ENCODE measurements around the gene SRR.

Gene SRR

DNA sequence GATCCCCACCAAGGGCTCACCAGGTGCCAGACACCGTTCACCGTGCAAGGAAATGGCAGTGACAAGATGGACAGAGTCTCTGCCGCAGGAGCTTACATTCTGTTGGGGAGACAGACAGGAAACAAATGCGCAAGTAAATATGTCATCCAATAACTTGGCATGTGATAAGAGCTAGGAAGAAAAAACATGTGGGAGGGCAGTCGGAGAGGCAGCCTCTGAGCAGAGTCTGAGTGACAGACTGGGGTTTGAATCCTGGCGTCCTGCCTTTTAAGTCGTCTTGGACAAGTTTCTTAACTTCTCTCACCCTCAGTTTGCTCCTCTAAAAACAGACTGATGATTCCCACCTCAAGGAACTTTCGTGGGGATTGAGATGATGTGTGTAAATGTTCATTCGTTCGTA, 40.8 kb downstream of the SRR start:
- TF ChIP-seq, protein P1, sequence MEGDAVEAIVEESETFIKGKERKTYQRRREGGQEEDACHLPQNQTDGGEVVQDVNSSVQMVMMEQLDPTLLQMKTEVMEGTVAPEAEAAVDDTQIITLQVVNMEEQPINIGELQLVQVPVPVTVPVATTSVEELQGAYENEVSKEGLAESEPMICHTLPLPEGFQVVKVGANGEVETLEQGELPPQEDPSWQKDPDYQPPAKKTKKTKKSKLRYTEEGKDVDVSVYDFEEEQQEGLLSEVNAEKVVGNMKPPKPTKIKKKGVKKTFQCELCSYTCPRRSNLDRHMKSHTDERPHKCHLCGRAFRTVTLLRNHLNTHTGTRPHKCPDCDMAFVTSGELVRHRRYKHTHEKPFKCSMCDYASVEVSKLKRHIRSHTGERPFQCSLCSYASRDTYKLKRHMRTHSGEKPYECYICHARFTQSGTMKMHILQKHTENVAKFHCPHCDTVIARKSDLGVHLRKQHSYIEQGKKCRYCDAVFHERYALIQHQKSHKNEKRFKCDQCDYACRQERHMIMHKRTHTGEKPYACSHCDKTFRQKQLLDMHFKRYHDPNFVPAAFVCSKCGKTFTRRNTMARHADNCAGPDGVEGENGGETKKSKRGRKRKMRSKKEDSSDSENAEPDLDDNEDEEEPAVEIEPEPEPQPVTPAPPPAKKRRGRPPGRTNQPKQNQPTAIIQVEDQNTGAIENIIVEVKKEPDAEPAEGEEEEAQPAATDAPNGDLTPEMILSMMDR (IDR thresholded peaks at IDR 0.05; ENCODE audit: insufficient read depth, low read depth, low read length, missing control alignments) = no peak
- no peak overlapping the region for H3K4me3 ChIP-seq (ENCODE audit: low read depth, low read length)
- no peak for DNase-seq (ENCODE audit: low read depth)

- no peak for DNase-seq (ENCODE audit: low read depth)
- H3K4me3 ChIP-seq (ENCODE audit: low read depth, low read length) = no peak overlapping the region
- TF ChIP-seq, protein P1 (IDR thresholded peaks at IDR 0.05; ENCODE audit: insufficient read depth, low read depth, low read length, missing control alignments) = no peak
These were observed 42.7 kb downstream of the SRR start for GRCh38 chr17:2346475-2346874.

- H3K4me3 ChIP-seq (ENCODE audit: low read depth, low read length) = no peak overlapping the region
- no peak for DNase-seq (ENCODE audit: low read depth)
- TF ChIP-seq, protein P1 (IDR thresholded peaks at IDR 0.05; ENCODE audit: insufficient read depth, low read depth, low read length, missing control alignments) = no peak
These were observed 44.3 kb downstream of the SRR start for GRCh38 chr17:2347805-2348685.

GRCh38 chr17:2351269-2351668, 47.5 kb downstream of the SRR start:
- TF ChIP-seq, protein P1 (IDR thresholded peaks at IDR 0.05; ENCODE audit: insufficient read depth, low read depth, low read length, missing control alignments) = no peak
- H3K4me3 ChIP-seq (ENCODE audit: low read depth, low read length) = no peak overlapping the region
- no peak for DNase-seq (ENCODE audit: low read depth)

- no peak for DNase-seq (ENCODE audit: low read depth)
- TF ChIP-seq, protein P1 (IDR thresholded peaks at IDR 0.05; ENCODE audit: insufficient read depth, low read depth, low read length, missing control alignments) = no peak
- H3K4me3 ChIP-seq (ENCODE audit: low read depth, low read length) = no peak overlapping the region
These were observed 50.6 kb downstream of the SRR start for GRCh38 chr17:2354311-2354710.

DNA sequence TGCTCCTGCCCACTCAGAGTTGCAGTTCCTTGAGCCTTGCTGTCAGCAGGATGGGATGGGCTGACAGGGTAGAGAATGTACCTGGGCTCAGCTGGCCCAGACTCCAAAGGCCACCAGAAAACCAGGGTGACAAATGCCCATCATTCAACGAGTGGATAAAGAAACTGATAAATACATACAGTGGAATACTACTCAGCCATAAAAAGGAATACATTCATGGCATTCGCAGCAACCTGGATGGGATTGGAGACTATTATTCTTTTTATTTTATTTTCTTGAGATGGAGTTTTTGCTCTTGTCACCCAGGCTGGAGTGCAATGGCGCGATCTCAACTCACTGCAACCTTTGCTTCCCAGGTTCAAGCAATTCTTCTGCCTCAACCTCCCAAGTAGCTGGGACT, 53.5 kb downstream of the SRR start:
- H3K4me3 ChIP-seq (ENCODE audit: low read depth, low read length) = no peak overlapping the region
- no peak for DNase-seq (ENCODE audit: low read depth)
- TF ChIP-seq, protein P1 (IDR thresholded peaks at IDR 0.05; ENCODE audit: insufficient read depth, low read depth, low read length, missing control alignments) = no peak

All from GM12865 (cell line).